ENCODE data around the gene FAM187B. TPM values are rescaled to one million over a fixed set of nuclear protein-coding genes. Genes with fewer than 3 reads are reported as not detected.
A peak's percentile ranks its signal among the peaks of the same experiment; 100 is the strongest.

FAM187B gene
- polyA plus RNA-seq, 1 donor: not detected

- peaks cover 4% of the 10 kb centered on the region for H3K4me1 ChIP-seq (ENCODE audit: control insufficient read depth, insufficient read depth, low read length)
- peak; percentile 56 to 77 for DNase-seq
- WGBS (ENCODE audit: insufficient coverage, low lambda C conversion rate): 57% methylated on average over 1 of the region's 2 CpGs
- peak overlapping the region; percentile 86 for H3K27ac ChIP-seq (ENCODE audit: low read length)
- no peaks in the 10 kb centered on the region for H3K27me3 ChIP-seq (ENCODE audit: control insufficient read depth, insufficient read depth, low read length)
- no peaks in the 10 kb centered on the region for H3K9me3 ChIP-seq (ENCODE audit: control insufficient read depth, low read depth, low read length)
- no peak overlapping the region for H3K4me3 ChIP-seq (ENCODE audit: low read length)
- H3K36me3 ChIP-seq (ENCODE audit: control insufficient read depth, insufficient read depth, low read length): no peaks in the 10 kb centered on the region
Observed at GRCh38 chr19:35195830-35196229, 32.7 kb downstream of the FAM187B start.

GRCh38 chr19:35194012-35194984 is 34.2 kb downstream of the FAM187B start:
- Histone ChIP-seq H3K27ac (ENCODE audit: low read length) (no peak overlapping the region), H3K36me3 (ENCODE audit: control insufficient read depth, insufficient read depth, low read length) (no peaks in the 10 kb centered on the region), H3K9me3 (ENCODE audit: control insufficient read depth, low read depth, low read length) (no peaks in the 10 kb centered on the region), H3K4me1 (ENCODE audit: control insufficient read depth, insufficient read depth, low read length) (peaks cover 4% of the 10 kb centered on the region), H3K27me3 (ENCODE audit: control insufficient read depth, insufficient read depth, low read length) (no peaks in the 10 kb centered on the region), H3K4me3 (ENCODE audit: low read length) (no peak overlapping the region)
- WGBS (ENCODE audit: insufficient coverage, low lambda C conversion rate): 80% methylated on average over 1 of the region's 9 CpGs
- no peak for DNase-seq

- no peak overlapping the region for H3K4me3 ChIP-seq (ENCODE audit: low read length)
- H3K27ac ChIP-seq (ENCODE audit: low read length): no peak overlapping the region
- no peaks in the 10 kb centered on the region for H3K27me3 ChIP-seq (ENCODE audit: control insufficient read depth, insufficient read depth, low read length)
- no peak for DNase-seq
- no peaks in the 10 kb centered on the region for H3K36me3 ChIP-seq (ENCODE audit: control insufficient read depth, insufficient read depth, low read length)
- WGBS (ENCODE audit: insufficient coverage, low lambda C conversion rate): 100% methylated on average over 1 of the region's 2 CpGs
- H3K4me1 ChIP-seq (ENCODE audit: control insufficient read depth, insufficient read depth, low read length): no peaks in the 10 kb centered on the region
- H3K9me3 ChIP-seq (ENCODE audit: control insufficient read depth, low read depth, low read length): no peaks in the 10 kb centered on the region
Observed at GRCh38 chr19:35184884-35185283, 43.7 kb downstream of the FAM187B start.

GRCh38 chr19:35184267-35184666 is 44.3 kb downstream of the FAM187B start:
- H3K36me3 ChIP-seq (ENCODE audit: control insufficient read depth, insufficient read depth, low read length): no peaks in the 10 kb centered on the region
- H3K27me3 ChIP-seq (ENCODE audit: control insufficient read depth, insufficient read depth, low read length): no peaks in the 10 kb centered on the region
- WGBS (ENCODE audit: insufficient coverage, low lambda C conversion rate): 100% methylated on average over 1 of the region's 1 CpG
- no peaks in the 10 kb centered on the region for H3K9me3 ChIP-seq (ENCODE audit: control insufficient read depth, low read depth, low read length)
- DNase-seq: no peak
- no peak overlapping the region for H3K27ac ChIP-seq (ENCODE audit: low read length)
- H3K4me1 ChIP-seq (ENCODE audit: control insufficient read depth, insufficient read depth, low read length): no peaks in the 10 kb centered on the region
- H3K4me3 ChIP-seq (ENCODE audit: low read length): no peak overlapping the region

- H3K4me3 ChIP-seq (ENCODE audit: low read length): no peak overlapping the region
- H3K27ac ChIP-seq (ENCODE audit: low read length): no peak overlapping the region
- no peaks in the 10 kb centered on the region for H3K9me3 ChIP-seq (ENCODE audit: control insufficient read depth, low read depth, low read length)
- H3K27me3 ChIP-seq (ENCODE audit: control insufficient read depth, insufficient read depth, low read length): no peaks in the 10 kb centered on the region
- DNase-seq: no peak
- 100% methylated on average over 1 of the region's 1 CpG for WGBS (ENCODE audit: insufficient coverage, low lambda C conversion rate)
- no peaks in the 10 kb centered on the region for H3K36me3 ChIP-seq (ENCODE audit: control insufficient read depth, insufficient read depth, low read length)
- no peaks in the 10 kb centered on the region for H3K4me1 ChIP-seq (ENCODE audit: control insufficient read depth, insufficient read depth, low read length)
Observed at GRCh38 chr19:35181387-35181786, 47.2 kb downstream of the FAM187B start.

GRCh38 chr19:35179830-35180229 is 48.7 kb downstream of the FAM187B start:
- Histone ChIP-seq H3K4me1 (ENCODE audit: control insufficient read depth, insufficient read depth, low read length) (peaks cover 4% of the 10 kb centered on the region), H3K9me3 (ENCODE audit: control insufficient read depth, low read depth, low read length) (no peaks in the 10 kb centered on the region), H3K27ac (ENCODE audit: low read length) (no peak overlapping the region), H3K36me3 (ENCODE audit: control insufficient read depth, insufficient read depth, low read length) (no peaks in the 10 kb centered on the region), H3K27me3 (ENCODE audit: control insufficient read depth, insufficient read depth, low read length) (no peaks in the 10 kb centered on the region), H3K4me3 (ENCODE audit: low read length) (no peak overlapping the region)
- no CpG with 5 or more reads among the region's 3 CpGs for WGBS (ENCODE audit: insufficient coverage, low lambda C conversion rate)
- no peak for DNase-seq

GRCh38 chr19:35178701-35179100 is 49.8 kb downstream of the FAM187B start:
- no CpG with 5 or more reads among the region's 2 CpGs for WGBS (ENCODE audit: insufficient coverage, low lambda C conversion rate)
- Histone ChIP-seq H3K9me3 (ENCODE audit: control insufficient read depth, low read depth, low read length) (no peaks in the 10 kb centered on the region), H3K4me1 (ENCODE audit: control insufficient read depth, insufficient read depth, low read length) (peaks cover 4% of the 10 kb centered on the region), H3K36me3 (ENCODE audit: control insufficient read depth, insufficient read depth, low read length) (no peaks in the 10 kb centered on the region), H3K27ac (ENCODE audit: low read length) (no peak overlapping the region), H3K27me3 (ENCODE audit: control insufficient read depth, insufficient read depth, low read length) (no peaks in the 10 kb centered on the region), H3K4me3 (ENCODE audit: low read length) (no peak overlapping the region)
- DNase-seq: no peak

- no CpG with 5 or more reads among the region's 7 CpGs for WGBS (ENCODE audit: insufficient coverage, low lambda C conversion rate)
- H3K27ac ChIP-seq (ENCODE audit: low read length): no peak overlapping the region
- no peaks in the 10 kb centered on the region for H3K27me3 ChIP-seq (ENCODE audit: control insufficient read depth, insufficient read depth, low read length)
- no peak for DNase-seq
- H3K9me3 ChIP-seq (ENCODE audit: control insufficient read depth, low read depth, low read length): no peaks in the 10 kb centered on the region
- H3K4me3 ChIP-seq (ENCODE audit: low read length): no peak overlapping the region
- no peaks in the 10 kb centered on the region for H3K36me3 ChIP-seq (ENCODE audit: control insufficient read depth, insufficient read depth, low read length)
- peaks cover 4% of the 10 kb centered on the region for H3K4me1 ChIP-seq (ENCODE audit: control insufficient read depth, insufficient read depth, low read length)
Observed at GRCh38 chr19:35177377-35178274, 50.9 kb downstream of the FAM187B start.

GRCh38 chr19:35176181-35176570 is 52.4 kb downstream of the FAM187B start:
- Histone ChIP-seq H3K4me1 (ENCODE audit: control insufficient read depth, insufficient read depth, low read length) (peaks cover 4% of the 10 kb centered on the region), H3K9me3 (ENCODE audit: control insufficient read depth, low read depth, low read length) (peaks cover 6% of the 10 kb centered on the region), H3K4me3 (ENCODE audit: low read length) (no peak overlapping the region), H3K27ac (ENCODE audit: low read length) (no peak overlapping the region), H3K27me3 (ENCODE audit: control insufficient read depth, insufficient read depth, low read length) (no peaks in the 10 kb centered on the region), H3K36me3 (ENCODE audit: control insufficient read depth, insufficient read depth, low read length) (no peaks in the 10 kb centered on the region)
- no peak for DNase-seq
- no CpG with 5 or more reads among the region's 3 CpGs for WGBS (ENCODE audit: insufficient coverage, low lambda C conversion rate)

Data from large intestine (tissue), 3 donors.